Neural cell (in vitro differentiated cells): ENCODE results near the gene SLC16A9.

ENCODE experiments used
- EZH2 ChIP-seq: fragments of 200-600, 300-800 bp; shearing (Covaris generic), sonication (generic); IDR thresholded peaks from 2 replicates; pipeline ENCODE4 v1.6.1; 2014; ENCODE audit warnings: antibody characterized with exemption, low read length, borderline replicate concordance, mild to moderate bottlenecking; ENCODE audit not compliant: insufficient read depth, poor library complexity, severe bottlenecking
- TF ChIP-seq, protein P1 (sequence below): fragments of 450-650 bp; IDR thresholded peaks from 2 replicates; pipeline ENCODE4 v1.5.1; 2014; ENCODE audit warnings: antibody characterized with exemption, mild to moderate bottlenecking, moderate library complexity; ENCODE audit not compliant: poor library complexity, severe bottlenecking

DNA sequence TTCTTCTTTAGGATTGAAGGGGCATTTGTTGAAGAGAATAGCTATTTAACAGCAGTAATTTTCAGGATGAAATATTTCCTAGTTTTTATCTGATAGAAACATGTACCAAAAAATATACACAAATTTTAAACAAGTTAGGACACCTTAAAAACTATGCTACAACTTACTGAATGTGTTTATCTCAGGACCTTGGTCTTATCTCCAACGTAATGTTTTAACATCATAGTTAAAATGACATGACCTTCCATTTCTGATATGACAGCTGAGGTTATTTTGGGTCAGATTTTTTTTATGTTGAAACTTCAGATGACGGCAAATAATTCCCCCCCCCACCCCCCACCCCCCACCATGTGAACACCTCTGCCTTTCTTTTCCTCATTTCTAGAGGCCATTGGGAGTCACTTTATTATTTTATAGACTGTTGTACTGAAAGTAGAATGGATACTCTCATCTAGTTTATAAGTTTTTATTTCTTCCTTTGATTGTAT is 35.6 kb upstream of the SLC16A9 start:
- TF ChIP-seq EZH2: no peak
- TF ChIP-seq, protein P1, sequence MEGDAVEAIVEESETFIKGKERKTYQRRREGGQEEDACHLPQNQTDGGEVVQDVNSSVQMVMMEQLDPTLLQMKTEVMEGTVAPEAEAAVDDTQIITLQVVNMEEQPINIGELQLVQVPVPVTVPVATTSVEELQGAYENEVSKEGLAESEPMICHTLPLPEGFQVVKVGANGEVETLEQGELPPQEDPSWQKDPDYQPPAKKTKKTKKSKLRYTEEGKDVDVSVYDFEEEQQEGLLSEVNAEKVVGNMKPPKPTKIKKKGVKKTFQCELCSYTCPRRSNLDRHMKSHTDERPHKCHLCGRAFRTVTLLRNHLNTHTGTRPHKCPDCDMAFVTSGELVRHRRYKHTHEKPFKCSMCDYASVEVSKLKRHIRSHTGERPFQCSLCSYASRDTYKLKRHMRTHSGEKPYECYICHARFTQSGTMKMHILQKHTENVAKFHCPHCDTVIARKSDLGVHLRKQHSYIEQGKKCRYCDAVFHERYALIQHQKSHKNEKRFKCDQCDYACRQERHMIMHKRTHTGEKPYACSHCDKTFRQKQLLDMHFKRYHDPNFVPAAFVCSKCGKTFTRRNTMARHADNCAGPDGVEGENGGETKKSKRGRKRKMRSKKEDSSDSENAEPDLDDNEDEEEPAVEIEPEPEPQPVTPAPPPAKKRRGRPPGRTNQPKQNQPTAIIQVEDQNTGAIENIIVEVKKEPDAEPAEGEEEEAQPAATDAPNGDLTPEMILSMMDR: no peak
